GM21390 (cell line): ENCODE results near the gene INPP5J.

Experiments
- ATAC-seq: cut with Tn5 transposase; IDR thresholded peaks from one replicate; pipeline ENCODE4 v1.9.1; 2021; ENCODE audit not compliant: unreplicated experiment

INPP5J gene

DNA sequence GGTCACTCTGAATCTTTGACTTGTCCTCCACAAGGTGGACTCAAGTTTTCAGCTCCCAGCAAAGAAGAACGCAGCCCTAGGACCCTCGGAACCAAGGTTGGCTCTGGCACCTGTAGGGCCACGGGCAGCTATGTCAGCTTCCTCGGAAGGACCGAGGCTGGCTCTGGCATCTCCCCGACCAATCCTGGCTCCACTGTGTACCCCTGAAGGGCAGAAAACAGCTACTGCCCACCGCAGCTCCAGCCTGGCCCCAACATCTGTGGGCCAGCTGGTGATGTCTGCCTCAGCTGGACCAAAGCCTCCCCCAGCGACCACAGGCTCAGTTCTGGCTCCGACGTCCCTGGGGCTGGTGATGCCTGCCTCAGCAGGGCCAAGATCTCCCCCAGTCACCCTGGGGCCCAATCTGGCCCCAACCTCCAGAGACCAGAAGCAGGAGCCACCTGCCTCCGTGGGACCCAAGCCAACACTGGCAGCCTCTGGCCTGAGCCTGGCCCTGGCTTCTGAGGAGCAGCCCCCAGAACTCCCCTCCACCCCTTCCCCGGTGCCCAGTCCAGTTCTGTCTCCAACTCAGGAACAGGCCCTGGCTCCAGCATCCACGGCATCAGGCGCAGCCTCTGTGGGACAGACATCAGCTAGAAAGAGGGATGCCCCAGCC, 2.2 kb downstream of the INPP5J start:
- ATAC-seq: no peak

- ATAC-seq: no peak
Observed at GRCh38 chr22:31125521-31126117, 2.9 kb downstream of the INPP5J start.

- ATAC-seq: no peak
Observed at GRCh38 chr22:31126128-31126868, 3.5 kb downstream of the INPP5J start.

- ATAC-seq: no peak
Observed at GRCh38 chr22:31126869-31127175, 4.1 kb downstream of the INPP5J start.

GRCh38 chr22:31127181-31127772, 4.5 kb downstream of the INPP5J start:
- ATAC-seq: no peak

DNA sequence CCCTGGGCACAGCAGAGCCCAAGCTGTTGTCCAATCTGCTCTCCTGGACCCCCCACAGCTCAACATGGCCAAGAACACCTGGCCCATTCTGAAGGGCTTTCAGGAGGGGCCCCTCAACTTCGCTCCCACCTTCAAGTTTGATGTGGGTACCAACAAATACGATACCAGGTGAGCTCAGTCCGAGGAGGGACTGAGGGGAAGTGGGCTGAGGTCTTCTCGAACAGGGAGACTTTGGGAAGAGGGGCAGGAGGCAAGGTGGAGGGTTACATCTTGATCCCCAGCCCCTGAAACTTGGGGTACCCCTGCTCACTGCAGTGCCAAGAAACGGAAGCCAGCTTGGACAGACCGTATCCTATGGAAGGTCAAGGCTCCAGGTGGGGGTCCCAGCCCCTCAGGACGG, 5.4 kb downstream of the INPP5J start:
- ATAC-seq: no peak

DNA sequence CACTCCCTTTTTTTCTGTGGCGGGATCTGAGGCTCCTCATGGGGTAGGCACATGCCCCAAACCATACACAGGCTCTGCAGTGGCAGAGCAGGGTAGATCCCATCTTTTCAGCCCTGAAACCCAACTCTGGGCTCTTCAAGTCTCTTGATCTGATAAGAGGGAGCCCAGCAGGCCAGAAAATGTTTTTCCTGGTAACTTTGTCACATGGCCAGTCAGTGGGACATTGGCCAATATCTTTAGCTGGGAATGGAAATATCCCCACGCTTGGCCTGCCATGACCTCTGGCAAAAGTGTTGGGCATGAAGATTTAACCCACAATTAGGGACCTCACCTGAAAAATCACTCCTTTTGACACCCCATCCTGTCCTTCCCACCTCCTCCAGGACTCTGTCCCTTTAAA, 8.1 kb downstream of the INPP5J start:
- ATAC-seq: no peak

DNA sequence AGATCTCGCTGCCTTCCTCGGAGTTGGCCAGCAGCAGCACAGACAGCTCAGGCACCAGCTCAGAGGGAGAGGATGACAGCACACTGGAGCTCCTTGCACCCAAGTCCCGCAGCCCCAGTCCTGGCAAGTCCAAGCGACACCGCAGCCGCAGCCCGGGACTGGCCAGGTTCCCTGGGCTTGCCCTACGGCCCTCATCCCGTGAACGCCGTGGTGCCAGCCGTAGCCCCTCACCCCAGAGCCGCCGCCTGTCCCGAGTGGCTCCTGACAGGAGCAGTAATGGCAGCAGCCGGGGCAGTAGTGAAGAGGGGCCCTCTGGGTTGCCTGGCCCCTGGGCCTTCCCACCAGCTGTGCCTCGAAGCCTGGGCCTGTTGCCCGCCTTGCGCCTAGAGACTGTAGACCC, 11.1 kb downstream of the INPP5J start:
- no peak for ATAC-seq

- no peak for ATAC-seq
Observed at GRCh38 chr22:31134688-31135087, 11.9 kb downstream of the INPP5J start.

- no peak for ATAC-seq
Observed at GRCh38 chr22:31135706-31136105, 12.9 kb downstream of the INPP5J start.

DNA sequence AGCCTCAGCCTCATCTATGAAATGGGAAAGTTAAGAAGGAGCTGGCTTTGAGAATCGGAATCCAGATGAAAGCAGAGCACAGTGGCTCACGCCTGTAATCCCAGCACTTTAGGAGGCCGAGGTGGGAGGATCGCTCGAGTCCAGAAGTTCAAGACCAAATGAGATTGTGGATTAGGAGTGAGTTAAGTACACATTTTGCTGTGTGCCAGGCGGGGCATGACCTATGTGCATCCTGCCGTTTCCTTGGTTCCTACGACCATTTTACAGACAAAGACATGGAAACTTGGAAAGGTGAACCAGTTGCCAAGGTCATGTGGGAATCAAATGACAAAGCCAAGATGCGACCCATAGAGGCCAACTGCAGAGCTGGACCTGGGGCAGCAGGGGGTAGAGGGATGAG, 13.4 kb downstream of the INPP5J start:
- no peak for ATAC-seq

- no peak for ATAC-seq
Observed at GRCh38 chr22:31136711-31137110, 13.9 kb downstream of the INPP5J start.

DNA sequence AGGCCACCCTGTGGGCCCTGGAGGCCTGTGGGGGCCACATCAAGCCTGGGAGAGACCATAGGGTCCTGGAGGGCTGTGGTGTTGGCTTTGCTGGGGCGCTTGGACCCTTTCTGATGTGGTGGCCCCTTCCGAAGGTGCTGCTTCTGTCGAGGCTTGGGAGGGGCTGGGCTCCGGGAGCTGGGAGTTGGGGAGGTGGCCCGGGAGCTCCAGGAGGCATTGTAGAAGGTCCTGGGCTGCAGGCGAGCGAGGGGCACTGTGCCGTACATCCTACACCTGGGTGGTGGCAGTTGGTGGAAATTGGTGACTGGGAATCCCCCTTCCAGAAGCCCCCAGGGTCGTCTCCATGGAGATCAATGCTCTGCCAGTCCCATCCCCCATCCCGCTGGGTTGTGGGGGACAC, 15.0 kb downstream of the INPP5J start:
- ATAC-seq: no peak

DNA sequence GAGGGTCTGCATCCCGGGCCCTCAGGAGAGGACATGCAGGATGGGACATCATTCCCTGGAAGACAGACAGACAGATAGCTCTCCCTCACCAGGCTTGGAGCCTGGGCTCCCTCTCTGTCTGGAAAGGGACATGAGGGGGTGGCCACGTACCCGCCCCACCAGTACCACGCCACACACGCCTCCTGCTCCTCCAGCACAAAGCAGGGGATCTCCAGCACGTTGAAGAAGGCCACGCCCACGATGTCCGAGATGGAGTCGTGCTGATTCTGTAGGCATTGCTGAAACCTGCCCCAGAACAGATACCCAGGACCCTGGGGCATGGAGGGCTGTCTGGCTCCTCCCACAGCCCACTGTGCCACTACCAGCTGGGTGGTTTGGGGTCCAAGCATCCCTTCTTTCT, 15.4 kb downstream of the INPP5J start:
- ATAC-seq: no peak

GRCh38 chr22:31139066-31139465, 16.3 kb downstream of the INPP5J start:
- ATAC-seq: no peak

GRCh38 chr22:31139866-31140716, 17.3 kb downstream of the INPP5J start, which contains the start of gene PLA2G3:
Gene PLA2G3, minus strand, starts transcription at chr22:31140508. Its CDS starts 154 bp downstream, at chr22:31140354.
- ATAC-seq: no peak

DNA sequence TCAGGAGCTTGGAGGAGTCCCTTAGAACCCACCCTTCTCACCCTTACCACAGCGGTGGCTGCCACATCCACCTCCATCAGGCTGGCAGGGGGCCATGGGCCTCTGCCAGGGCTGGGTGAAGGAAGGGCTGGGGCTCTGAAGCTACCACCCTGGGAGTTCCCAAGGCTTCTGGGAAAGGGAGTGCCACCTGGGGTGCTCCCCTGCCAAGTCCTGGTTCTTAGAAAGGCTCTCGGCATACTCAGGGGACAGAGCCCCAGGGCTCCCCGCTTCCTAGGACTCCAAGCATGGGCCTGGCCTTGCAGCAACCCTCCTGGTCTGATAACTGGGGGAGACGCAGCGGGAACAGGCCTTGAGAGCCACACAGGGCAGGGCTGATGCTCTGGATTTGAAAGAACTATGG, 18.0 kb downstream of the INPP5J start:
- no peak for ATAC-seq

GRCh38 chr22:31141551-31141950, 18.8 kb downstream of the INPP5J start:
- ATAC-seq: no peak

GRCh38 chr22:31142285-31142684, 19.5 kb downstream of the INPP5J start:
- no peak for ATAC-seq

DNA sequence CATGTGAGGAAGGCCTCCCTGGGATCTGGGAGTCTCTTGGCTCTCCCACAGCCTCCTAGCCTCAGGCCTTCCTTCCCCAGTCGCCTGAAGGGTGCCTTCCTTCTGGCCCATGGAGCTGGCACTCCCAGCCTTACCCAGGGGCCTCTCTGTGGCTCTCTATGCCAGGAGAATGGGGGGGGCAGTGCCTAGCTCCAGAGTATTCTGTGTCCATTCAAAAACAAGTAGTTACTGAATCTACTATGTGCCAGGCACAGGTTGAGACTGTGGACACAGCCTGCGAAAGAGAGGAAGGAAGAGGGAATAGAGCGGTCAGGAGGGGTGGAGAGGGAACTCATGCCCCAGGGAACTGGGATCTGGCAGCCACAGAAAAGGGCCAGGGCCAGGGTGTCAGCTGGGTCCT, 20.3 kb downstream of the INPP5J start:
- ATAC-seq: no peak

GRCh38 chr22:31143537-31143936, 20.8 kb downstream of the INPP5J start:
- ATAC-seq: no peak
